H1 (cell line): ENCODE data around the gene XKR7. TPM values are rescaled to one million over a fixed set of nuclear protein-coding genes. Genes with fewer than 3 reads are reported as not detected.
A peak's percentile ranks its signal among the peaks of the same experiment; 100 is the strongest.

Experiments used
- CTCF ChIA-PET: fragments of 300-600 bp; sonication (Branson Sonifier 250); formaldehyde crosslinking; loops from one replicate; lab custom pipeline; 2021; ENCODE audit not compliant: partially characterized antibody; lab: Charles Lee
- POLR2A ChIA-PET: fragments of 300-600 bp; sonication (Branson Sonifier 250); formaldehyde crosslinking; loops from one replicate; lab custom pipeline; 2021; ENCODE audit warnings: inconsistent platforms; ENCODE audit not compliant: partially characterized antibody; lab: Charles Lee
- DNase-seq, 2 experiments: peaks; one replicate each; pipeline versions ENCODE4 v3.0.0 to v3.0.0-alpha.2; 2010 to 2022; ENCODE audit warnings: low spot score in 2 of 2, low read depth in 1 of 2, mixed read lengths in 1 of 2
- FAIRE-seq: peaks from 2 replicates; lab custom pipeline; 2011; peaks lifted over from hg19 to GRCh38; lab: Jason Lieb, UNC
- H2AFZ ChIP-seq: 2 replicates; pipeline ENCODE4 v1.8.1; 2012; ENCODE audit warnings: low read length, inconsistent platforms
- H2AK5ac ChIP-seq: 2 replicates; pipeline ENCODE4 v1.6.1; 2013; ENCODE audit warnings: low read depth, low read length
- H2BK120ac ChIP-seq: replicated peaks from 2 replicates; pipeline ENCODE3; 2013; ENCODE audit warnings: low read depth, low read length, inconsistent platforms
- H2BK12ac ChIP-seq: 2 replicates; pipeline ENCODE4 v1.6.1; 2013; ENCODE audit warnings: low read depth, low read length
- H2BK15ac ChIP-seq: 2 replicates; pipeline ENCODE4 v1.6.1; 2013; ENCODE audit warnings: low read length
- H2BK20ac ChIP-seq: 2 replicates; pipeline ENCODE4 v1.6.1; 2013; ENCODE audit warnings: low read length
- H2BK5ac ChIP-seq: 2 replicates; pipeline ENCODE4 v1.6.1; 2013; ENCODE audit warnings: low read depth, low read length
- H3K14ac ChIP-seq: 2 replicates; pipeline ENCODE4 v1.6.1; 2013; ENCODE audit warnings: inconsistent platforms; ENCODE audit not compliant: insufficient read length
- H3K18ac ChIP-seq: 2 replicates; pipeline ENCODE4 v1.6.1; 2013; ENCODE audit warnings: low read length; ENCODE audit errors: extremely low read depth
- H3K23ac ChIP-seq: 2 replicates; pipeline ENCODE4 v1.6.1; 2013; ENCODE audit warnings: inconsistent platforms; ENCODE audit not compliant: insufficient read length
- H3K23me2 ChIP-seq: 2 replicates; pipeline ENCODE4 v1.6.1; 2013; ENCODE audit warnings: low read depth, low read length
- H3K27ac ChIP-seq: 2 replicates; pipeline ENCODE4 v1.6.1; 2011; ENCODE audit warnings: low read depth, low read length, inconsistent platforms
- H3K27me3 ChIP-seq, 4 experiments: replicated peaks in 1 of 4; 1 replicate in 1 of 4; 2 replicates in 3 of 4; pipeline versions ENCODE4 v1.6.1 to v1.8.1; 2011 to 2013; ENCODE audit warnings: low read length in 3 of 4, mild to moderate bottlenecking in 3 of 4, inconsistent platforms in 2 of 4, mixed read lengths in 2 of 4, moderate library complexity in 1 of 4; ENCODE audit not compliant: control insufficient read depth in 3 of 4, insufficient read depth in 3 of 4; ENCODE audit errors: extremely low read depth in 1 of 4
- H3K36me3 ChIP-seq, 4 experiments: 2 replicates each; pipeline versions ENCODE4 v1.6.1 to v1.8.1; 2011 to 2013; ENCODE audit warnings: mild to moderate bottlenecking in 4 of 4, low read length in 3 of 4, moderate library complexity in 2 of 4, control low read depth in 1 of 4, inconsistent platforms in 1 of 4; ENCODE audit not compliant: insufficient read depth in 4 of 4, control insufficient read depth in 2 of 4
- H3K4ac ChIP-seq: replicated peaks from 2 replicates; pipeline ENCODE3; 2013; ENCODE audit warnings: low read length, low read depth, mixed read lengths, inconsistent platforms; ENCODE audit not compliant: insufficient read length
- H3K4me1 ChIP-seq, 4 experiments: replicated peaks in 1 of 4; 1 replicate in 1 of 4; 2 replicates in 3 of 4; pipeline versions ENCODE4 v1.6.1 to v1.8.1; 2011 to 2013; ENCODE audit warnings: low read length in 3 of 4, inconsistent platforms in 2 of 4, mixed read lengths in 1 of 4; ENCODE audit not compliant: insufficient read depth in 4 of 4, control insufficient read depth in 3 of 4
- H3K4me2 ChIP-seq, 2 experiments: 2 replicates each; pipeline versions ENCODE4 v1.6.1 to v1.8.1; 2011 to 2013; ENCODE audit warnings: low read depth in 2 of 2, low read length in 2 of 2, control low read depth in 1 of 2, inconsistent platforms in 1 of 2, mild to moderate bottlenecking in 1 of 2; ENCODE audit not compliant: insufficient read depth in 1 of 2
- H3K4me3 ChIP-seq, 4 experiments: fragments of 200-600, 300-600 bp in 1 of 4; sonication (generic), shearing (Covaris generic), sonication (Bioruptor Twin) in 1 of 4; 2 replicates each; pipeline versions ENCODE4 v1.5.1 to v1.8.1; 2011 to 2016; ENCODE audit warnings: low read length in 4 of 4, low read depth in 3 of 4, control low read depth in 2 of 4, inconsistent platforms in 2 of 4, mild to moderate bottlenecking in 2 of 4, mixed read lengths in 1 of 4, moderate library complexity in 1 of 4; ENCODE audit not compliant: insufficient read depth in 2 of 4; ENCODE audit errors: extremely low read depth in 1 of 4
- H3K56ac ChIP-seq: replicated peaks from 2 replicates; pipeline ENCODE3; 2013; ENCODE audit warnings: low read depth, mild to moderate bottlenecking, mixed read lengths, low read length, inconsistent platforms; ENCODE audit not compliant: insufficient read length
- H3K79me1 ChIP-seq: 2 replicates; pipeline ENCODE4 v1.6.1; 2013; ENCODE audit warnings: low read depth, low read length, control low read depth
- H3K79me2 ChIP-seq, 2 experiments: 2 replicates each; pipeline versions ENCODE4 v1.6.1 to v1.8.1; 2012 to 2013; ENCODE audit warnings: low read length in 2 of 2, mild to moderate bottlenecking in 2 of 2, inconsistent platforms in 1 of 2; ENCODE audit not compliant: insufficient read depth in 2 of 2, control insufficient read depth in 1 of 2
- H3K9ac ChIP-seq, 4 experiments: replicated peaks in 1 of 4; 1 replicate in 1 of 4; 2 replicates in 3 of 4; pipeline versions ENCODE4 v1.6.1 to v1.8.1; 2011 to 2013; ENCODE audit warnings: low read depth in 3 of 4, low read length in 3 of 4, control low read depth in 2 of 4, mild to moderate bottlenecking in 2 of 4, moderate library complexity in 2 of 4, inconsistent platforms in 1 of 4; ENCODE audit errors: extremely low read depth in 1 of 4
- H3K9me3 ChIP-seq, 2 experiments: 2 replicates each; pipeline versions ENCODE4 v1.6.1 to v1.8.1; 2012 to 2013; ENCODE audit warnings: mild to moderate bottlenecking in 2 of 2, moderate library complexity in 2 of 2, control low read depth in 1 of 2, inconsistent platforms in 1 of 2, low read depth in 1 of 2, low read length in 1 of 2, mixed read lengths in 1 of 2; ENCODE audit not compliant: insufficient read depth in 2 of 2
- H4K20me1 ChIP-seq, 2 experiments: replicated peaks in 1 of 2; 2 replicates each; pipeline versions ENCODE3 to v1.8.1; 2011 to 2013; ENCODE audit warnings: inconsistent platforms in 2 of 2, low read length in 2 of 2, mild to moderate bottlenecking in 1 of 2; ENCODE audit not compliant: insufficient read depth in 2 of 2, control insufficient read depth in 1 of 2
- H4K5ac ChIP-seq: 2 replicates; pipeline ENCODE4 v1.6.1; 2013; ENCODE audit warnings: low read length, low read depth, mixed read lengths, inconsistent platforms; ENCODE audit not compliant: insufficient read length
- H4K8ac ChIP-seq: 2 replicates; pipeline ENCODE4 v1.8.0; 2013; ENCODE audit warnings: mild to moderate bottlenecking, moderate library complexity, low read length, inconsistent platforms; ENCODE audit not compliant: insufficient read depth; ENCODE audit errors: extremely low read depth
- H4K91ac ChIP-seq: replicated peaks from 2 replicates; pipeline ENCODE3; 2013; ENCODE audit warnings: low read length, mixed read lengths, inconsistent platforms; ENCODE audit not compliant: insufficient read length
- BACH1 ChIP-seq: IDR thresholded peaks from 2 replicates; pipeline ENCODE4 v1.6.1; 2012; ENCODE audit warnings: low read length, improper control_type of control experiment
- CREB1 ChIP-seq: IDR thresholded peaks from 2 replicates; pipeline ENCODE4 v1.6.1; 2012; ENCODE audit warnings: inconsistent platforms
- FOSL1 ChIP-seq: IDR thresholded peaks from 2 replicates; pipeline ENCODE4 v1.6.1; 2011; ENCODE audit warnings: mild to moderate bottlenecking, low read depth, low read length, moderate library complexity; ENCODE audit not compliant: insufficient read depth
- GTF2F1 ChIP-seq: IDR thresholded peaks from 2 replicates; pipeline ENCODE4 v1.6.1; 2012; ENCODE audit warnings: low read depth, low read length, improper control_type of control experiment, borderline replicate concordance
- JUND ChIP-seq: IDR thresholded peaks from 2 replicates; pipeline ENCODE4 v1.6.1; 2011; ENCODE audit warnings: mild to moderate bottlenecking, improper control_type of control experiment, low read length
- KDM1A ChIP-seq: fragments of 200-600, 300-600 bp; sonication (generic); IDR thresholded peaks from 2 replicates; pipeline ENCODE4 v1.7.1; 2016; ENCODE audit warnings: mild to moderate bottlenecking, low read length, borderline replicate concordance
- RAD21 ChIP-seq, 2 experiments: IDR thresholded peaks in 1 of 2; conservative IDR thresholded peaks in 1 of 2; 2 replicates each; pipeline ENCODE4 v1.6.1; 2011; ENCODE audit warnings: low read depth in 2 of 2, low read length in 2 of 2, improper control_type of control experiment in 1 of 2, inconsistent platforms in 1 of 2, mild to moderate bottlenecking in 1 of 2, moderate library complexity in 1 of 2
- SAP30 ChIP-seq: fragments of 300-600 bp; sonication (generic); IDR thresholded peaks from 2 replicates; pipeline ENCODE4 v1.7.1; 2012; ENCODE audit warnings: low read length, moderate library complexity, mild to moderate bottlenecking, inconsistent platforms; ENCODE audit not compliant: insufficient read depth, insufficient replicate concordance
- YY1 ChIP-seq: IDR thresholded peaks from 2 replicates; pipeline ENCODE4 v1.6.1; 2011; ENCODE audit warnings: low read depth, mild to moderate bottlenecking, low read length
- WGBS, 2 experiments: shearing (Covaris generic) in 1 of 2; methylation state at CpG; one replicate each; pipeline versions ENCODE4 v1.1.6 to v1.1.7; 2013 to 2015; ENCODE audit warnings: low lambda C conversion rate in 2 of 2, mixed read lengths in 2 of 2, inconsistent platforms in 1 of 2, low coverage in 1 of 2, missing lambda C conversion rate in 1 of 2; ENCODE audit not compliant: insufficient replicate concordance in 2 of 2, insufficient coverage in 1 of 2, insufficient read length in 1 of 2; ENCODE audit errors: extremely low coverage in 1 of 2, missing lambda C conversion rate in 1 of 2; 5-methylcytosine and 5-hydroxymethylcytosine counted together
- polyA plus RNA-seq, 7 experiments: library from polyadenylated mRNA; depleted of rRNA in 3 of 7; stranded (reverse) in 5 of 7; unstranded in 2 of 7; fragments of >200 nt in 5 of 7; fragments of 200-250 nt in 2 of 7; gene quantifications; 1 replicate in 5 of 7; 2 replicates in 1 of 7; 4 replicates in 1 of 7; pipeline versions ENCODE4 v1.2.1 to v1.2.3, GENCODE V29; 2011 to 2013; ENCODE audit warnings: missing spikeins in 2 of 7, mixed read lengths in 2 of 7
- total RNA-seq: library from RNA; stranded (reverse); fragmentation: NEBNext Ultra II Directional; extraction: Animal tissue kit (Norgen Biotek cat#: 25700); gene quantifications from 2 replicates; pipeline ENCODE4 v1.2.1, GENCODE V29; 2021

The XKR7 gene
- total and polyA plus RNA-seq, 2 of the 8 experiments (the other 6 are each of a cell fraction or from before 2014, with no cell fraction given), result 1.8 to 2.4 TPM

GRCh38 chr20:31977080-31977479 lies 9.1 kb downstream of the XKR7 start:
- Histone ChIP-seq H3K4me1 (peaks cover 5 to 14% (median 10%) of the 10 kb centered on the region in 4 experiments), H3K79me2 (no peaks in the 10 kb centered on the region), H3K4me2 (no peak overlapping the region), H2BK20ac (no peak overlapping the region; the same call in 1 of the 2 replicates), H3K4me3 (no peak overlapping the region), H2AFZ (no peak overlapping the region), H4K8ac (no peak overlapping the region), H3K27ac (no peak overlapping the region), H3K23me2 (peaks cover 4% of the 10 kb centered on the region; the same call in 1 of the 2 replicates), H3K79me1 (no peaks in the 10 kb centered on the region), H2BK5ac (no peak overlapping the region), H2BK12ac (peak overlapping the region; percentile 46; the same call in 1 of the 2 replicates), H3K56ac (no peak overlapping the region), H3K23ac (no peak overlapping the region), H2BK120ac (no peak overlapping the region), H4K5ac (no peak overlapping the region), H2AK5ac (peak overlapping the region; percentile 56; the same call in 1 of the 2 replicates), H3K36me3 (no peaks in the 10 kb centered on the region), H3K9ac (no peak overlapping the region), H3K9me3 (no peaks in the 10 kb centered on the region), H3K18ac (peak overlapping the region; percentile 9; the same call in 1 of the 2 replicates), H2BK15ac (peak overlapping the region; percentile 61; the same call in 1 of the 2 replicates), H3K14ac (no peak overlapping the region), H4K91ac (no peak overlapping the region), H3K27me3 (no peaks in the 10 kb centered on the region), H4K20me1 (no peaks in the 10 kb centered on the region), H3K4ac (no peak overlapping the region)
- ChIA-PET CTCF (interaction anchor here (0.6 to 4.5 kb wide), 4 partner anchors 11 to 124 kb away, joined by 3 to 20 read pairs (median 4); no protein-coding TSS in a partner anchor), POLR2A (no interaction called here)
- TF ChIP-seq YY1, result no peak
- TF ChIP-seq SAP30, result no peak
- TF ChIP-seq KDM1A, result no peak
- TF ChIP-seq BACH1, result no peak
- TF ChIP-seq JUND, result no peak
- TF ChIP-seq FOSL1, result no peak
- no peak for TF ChIP-seq RAD21 (IDR thresholded peaks at IDR 0.05 in 1 of 2, conservative IDR thresholded peaks at IDR 0.05 in 1 of 2; ENCODE audit: low read depth in 2 of 2, low read length in 2 of 2)
- no peak for TF ChIP-seq GTF2F1
- TF ChIP-seq CREB1, result no peak
- DNase-seq (no peak), FAIRE-seq (no peak)
- 92% methylated on average over 4 of the region's 4 CpGs; no CpG with 5 or more reads in 1 of the 2 experiments for WGBS, 2 experiments
